ENCODE measurements around the gene PUS7. TPM values are rescaled to one million over a fixed set of nuclear protein-coding genes. Genes with fewer than 3 reads are reported as not detected.
"Not testable (repeated sequence)": the region's sequence is repeated elsewhere in the genome, so short reads cannot be mapped to it uniquely, and the experiment has no call there.

The PUS7 gene
- total and polyA plus RNA-seq, 9 donors = 4.0 to 19.6 (median 10.3) TPM

- TF ChIP-seq POLR2A (IDR thresholded peaks at IDR 0.05) = no peak
- intact Hi-C loops (cut with DNase I) = no loop called here
- Histone ChIP-seq H3K36me3 (no peaks in the 10 kb centered on the region), H3K4me1 (ENCODE audit: insufficient read depth) (no peaks in the 10 kb centered on the region), H3K9me3 (no peaks in the 10 kb centered on the region), H3K27ac (peak overlapping the region; percentile 65 to 88), H3K27me3 (no peaks in the 10 kb centered on the region), H3K4me3 (peak overlapping the region; percentile 79)
- 4 to 10% (median 6%) methylated on average over 25 of the region's 25 CpGs for WGBS, 3 donors
- peak in 3 of 5 donors; percentile 33 to 57 (median 42) for DNase-seq
These were observed 899 bp downstream of the PUS7 start for GRCh38 chr7:105521027-105521716.

GRCh38 chr7:105520620-105521019 is 1.5 kb downstream of the PUS7 start:
- intact Hi-C loops (cut with DNase I); H3K27ac ChIP-seq; H3K27me3 ChIP-seq; H3K36me3 ChIP-seq; H3K9me3 ChIP-seq; DNase-seq; H3K4me3 ChIP-seq; H3K4me1 ChIP-seq (ENCODE audit: insufficient read depth): not testable (repeated sequence)
- WGBS, 3 donors = 64 to 81% (median 72%) methylated on average over 7 of the region's 7 CpGs

GRCh38 chr7:105519353-105519752 is 2.7 kb downstream of the PUS7 start:
- Histone ChIP-seq H3K27ac (no peak overlapping the region), H3K36me3 (no peaks in the 10 kb centered on the region), H3K4me3 (no peak overlapping the region), H3K27me3 (no peaks in the 10 kb centered on the region), H3K9me3 (no peaks in the 10 kb centered on the region), H3K4me1 (ENCODE audit: insufficient read depth) (no peaks in the 10 kb centered on the region)
- intact Hi-C loops (cut with DNase I) = no loop called here
- TF ChIP-seq EP300 (IDR thresholded peaks at IDR 0.05) (no peak), CTCF (IDR thresholded peaks at IDR 0.05) (no peak), POLR2A (IDR thresholded peaks at IDR 0.05) (no peak)
- no peak for DNase-seq
- 90 to 97% (median 93%) methylated on average over 6 of the region's 6 CpGs for WGBS, 3 donors

GRCh38 chr7:105515610-105516009 is 6.5 kb downstream of the PUS7 start:
- H3K9me3 ChIP-seq; H3K4me1 ChIP-seq (ENCODE audit: insufficient read depth); H3K4me3 ChIP-seq; DNase-seq; intact Hi-C loops (cut with DNase I); H3K27ac ChIP-seq; H3K36me3 ChIP-seq; H3K27me3 ChIP-seq: not testable (repeated sequence)
- WGBS, 3 donors = 94 to 97% (median 95%) methylated on average over 7 of the region's 7 CpGs

GRCh38 chr7:105512926-105513526 is 9.0 kb downstream of the PUS7 start:
- Histone ChIP-seq H3K36me3 (no peaks in the 10 kb centered on the region), H3K4me3 (no peak overlapping the region), H3K4me1 (ENCODE audit: insufficient read depth) (no peaks in the 10 kb centered on the region), H3K9me3 (no peaks in the 10 kb centered on the region), H3K27me3 (no peaks in the 10 kb centered on the region), H3K27ac (no peak overlapping the region)
- intact Hi-C loops (cut with DNase I) = no loop called here
- no peak for TF ChIP-seq EP300 (IDR thresholded peaks at IDR 0.05)
- TF ChIP-seq POLR2A (IDR thresholded peaks at IDR 0.05) = no peak
- whole genome bisulfite sequencing, 3 donors = 78 to 93% (median 85%) methylated on average over 4 of the region's 4 CpGs
- DNase-seq = no peak

- Histone ChIP-seq H3K27ac (no peak overlapping the region), H3K27me3 (no peaks in the 10 kb centered on the region), H3K9me3 (no peaks in the 10 kb centered on the region), H3K36me3 (no peaks in the 10 kb centered on the region), H3K4me1 (ENCODE audit: insufficient read depth) (no peaks in the 10 kb centered on the region), H3K4me3 (no peak overlapping the region)
- TF ChIP-seq EP300 (IDR thresholded peaks at IDR 0.05) (no peak), CTCF (IDR thresholded peaks at IDR 0.05) (no peak), POLR2A (IDR thresholded peaks at IDR 0.05) (no peak)
- no peak for DNase-seq
- intact Hi-C loops (cut with DNase I) = no loop called here
- WGBS, 3 donors = 81 to 91% (median 86%) methylated on average over 4 of the region's 4 CpGs
These were observed 9.7 kb downstream of the PUS7 start for GRCh38 chr7:105512415-105512814.
